Measurements from ENCODE around the gene S1PR3.

The S1PR3 gene

GRCh38 chr9:89008055-89008743 is 16.9 kb downstream of the S1PR3 start:
- no peak overlapping the region for H2AFZ ChIP-seq (ENCODE audit: low read length)
- H3F3A ChIP-seq (ENCODE audit: insufficient read depth, low read length), result no peaks in the 10 kb centered on the region
- H3K9me3 ChIP-seq (replicated peaks; ENCODE audit: insufficient read depth, low read length), result no peaks in the 10 kb centered on the region
- H3K27ac ChIP-seq (ENCODE audit: low read length), result no peak overlapping the region
- H3K9ac ChIP-seq (ENCODE audit: low read length), result no peak overlapping the region
- H3K4me1 ChIP-seq (ENCODE audit: low read length), result no peaks in the 10 kb centered on the region
- TF ChIP-seq EZH2 (optimal IDR thresholded peaks at IDR 0.05; ENCODE audit: low read depth, low read length), result no peak
- TF ChIP-seq EZH2phosphoT487 (IDR thresholded peaks at IDR 0.05; ENCODE audit: low read length), result no peak
- TF ChIP-seq, protein P1, sequence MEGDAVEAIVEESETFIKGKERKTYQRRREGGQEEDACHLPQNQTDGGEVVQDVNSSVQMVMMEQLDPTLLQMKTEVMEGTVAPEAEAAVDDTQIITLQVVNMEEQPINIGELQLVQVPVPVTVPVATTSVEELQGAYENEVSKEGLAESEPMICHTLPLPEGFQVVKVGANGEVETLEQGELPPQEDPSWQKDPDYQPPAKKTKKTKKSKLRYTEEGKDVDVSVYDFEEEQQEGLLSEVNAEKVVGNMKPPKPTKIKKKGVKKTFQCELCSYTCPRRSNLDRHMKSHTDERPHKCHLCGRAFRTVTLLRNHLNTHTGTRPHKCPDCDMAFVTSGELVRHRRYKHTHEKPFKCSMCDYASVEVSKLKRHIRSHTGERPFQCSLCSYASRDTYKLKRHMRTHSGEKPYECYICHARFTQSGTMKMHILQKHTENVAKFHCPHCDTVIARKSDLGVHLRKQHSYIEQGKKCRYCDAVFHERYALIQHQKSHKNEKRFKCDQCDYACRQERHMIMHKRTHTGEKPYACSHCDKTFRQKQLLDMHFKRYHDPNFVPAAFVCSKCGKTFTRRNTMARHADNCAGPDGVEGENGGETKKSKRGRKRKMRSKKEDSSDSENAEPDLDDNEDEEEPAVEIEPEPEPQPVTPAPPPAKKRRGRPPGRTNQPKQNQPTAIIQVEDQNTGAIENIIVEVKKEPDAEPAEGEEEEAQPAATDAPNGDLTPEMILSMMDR (IDR thresholded peaks at IDR 0.05; ENCODE audit: low read length), result no peak
- H3K27me3 ChIP-seq (replicated peaks; ENCODE audit: insufficient read depth, low read length), result no peaks in the 10 kb centered on the region
- no peaks in the 10 kb centered on the region for H3K79me2 ChIP-seq (ENCODE audit: low read length)
- no peak for DNase-seq
- H3K4me3 ChIP-seq (ENCODE audit: low read length), result no peak overlapping the region
- H3K4me2 ChIP-seq (ENCODE audit: low read depth, low read length), result no peak overlapping the region
- no peaks in the 10 kb centered on the region for H3K36me3 ChIP-seq (replicated peaks; ENCODE audit: insufficient read depth, low read length)
- no peaks in the 10 kb centered on the region for H3K9me2 ChIP-seq (replicated peaks; ENCODE audit: insufficient read depth, low read length)
- H4K20me1 ChIP-seq (ENCODE audit: insufficient read depth, low read length), result no peaks in the 10 kb centered on the region

- Histone ChIP-seq H3K4me1 (ENCODE audit: low read length) (no peaks in the 10 kb centered on the region), H3K9ac (ENCODE audit: low read length) (no peak overlapping the region), H3K9me3 (replicated peaks; ENCODE audit: insufficient read depth, low read length) (no peaks in the 10 kb centered on the region), H4K20me1 (ENCODE audit: insufficient read depth, low read length) (no peaks in the 10 kb centered on the region), H3K4me3 (ENCODE audit: low read length) (no peak overlapping the region), H3K79me2 (ENCODE audit: low read length) (no peaks in the 10 kb centered on the region), H2AFZ (ENCODE audit: low read length) (no peak overlapping the region), H3K36me3 (replicated peaks; ENCODE audit: insufficient read depth, low read length) (no peaks in the 10 kb centered on the region), H3K27me3 (replicated peaks; ENCODE audit: insufficient read depth, low read length) (no peaks in the 10 kb centered on the region), H3K4me2 (ENCODE audit: low read depth, low read length) (no peak overlapping the region), H3K9me2 (replicated peaks; ENCODE audit: insufficient read depth, low read length) (no peaks in the 10 kb centered on the region), H3K27ac (ENCODE audit: low read length) (no peak overlapping the region), H3F3A (ENCODE audit: insufficient read depth, low read length) (no peaks in the 10 kb centered on the region)
- no peak for DNase-seq
- TF ChIP-seq EZH2 (optimal IDR thresholded peaks at IDR 0.05; ENCODE audit: low read depth, low read length) (no peak), EZH2phosphoT487 (IDR thresholded peaks at IDR 0.05; ENCODE audit: low read length) (no peak)
- TF ChIP-seq, protein P1 (IDR thresholded peaks at IDR 0.05; ENCODE audit: low read length), result no peak
These were observed 17.7 kb downstream of the S1PR3 start for GRCh38 chr9:89008744-89009545.

DNA sequence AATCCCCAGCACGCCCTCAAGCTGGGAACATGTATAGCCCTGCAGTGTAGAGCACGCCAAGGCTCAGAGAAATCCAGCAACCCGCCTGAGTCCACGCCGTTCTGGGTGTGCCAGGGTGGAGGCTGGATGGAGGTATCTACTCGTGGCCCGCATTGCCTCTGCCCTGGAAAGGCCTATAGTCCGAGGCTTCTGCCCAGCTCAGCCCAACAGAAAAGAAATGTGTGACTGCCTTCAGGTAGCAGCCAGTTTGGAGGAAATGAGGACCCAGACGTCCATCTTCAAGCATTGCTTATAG is 18.2 kb downstream of the S1PR3 start:
- Histone ChIP-seq H3K27me3 (replicated peaks; ENCODE audit: insufficient read depth, low read length) (no peaks in the 10 kb centered on the region), H3K9me2 (replicated peaks; ENCODE audit: insufficient read depth, low read length) (no peaks in the 10 kb centered on the region), H3K27ac (ENCODE audit: low read length) (no peak overlapping the region), H3K4me3 (ENCODE audit: low read length) (no peak overlapping the region), H3K4me2 (ENCODE audit: low read depth, low read length) (no peak overlapping the region), H3K4me1 (ENCODE audit: low read length) (no peaks in the 10 kb centered on the region), H2AFZ (ENCODE audit: low read length) (no peak overlapping the region), H4K20me1 (ENCODE audit: insufficient read depth, low read length) (no peaks in the 10 kb centered on the region), H3K36me3 (replicated peaks; ENCODE audit: insufficient read depth, low read length) (no peaks in the 10 kb centered on the region), H3K9ac (ENCODE audit: low read length) (no peak overlapping the region), H3F3A (ENCODE audit: insufficient read depth, low read length) (no peaks in the 10 kb centered on the region), H3K9me3 (replicated peaks; ENCODE audit: insufficient read depth, low read length) (no peaks in the 10 kb centered on the region), H3K79me2 (ENCODE audit: low read length) (no peaks in the 10 kb centered on the region)
- TF ChIP-seq, protein P1 (IDR thresholded peaks at IDR 0.05; ENCODE audit: low read length), result no peak
- TF ChIP-seq EZH2phosphoT487 (IDR thresholded peaks at IDR 0.05; ENCODE audit: low read length), result no peak
- DNase-seq, result no peak
